GM12878 (cell line): ENCODE measurements around the gene TFCP2L1. TPM values are rescaled to one million over a fixed set of nuclear protein-coding genes. Genes with fewer than 3 reads are reported as not detected.

Experiments used
- ATAC-seq: fragments of 200-7000 bp; cut with Tn5 transposase; 3 replicates; pipeline ENCODE4 v1.9.1; 2020; ENCODE audit warnings: mild to moderate bottlenecking, moderate library complexity
- BruUV-seq: library from RNA; stranded (reverse); fragments of 400-500 nt; replicated peaks from 2 replicates; lab custom pipeline; 2021; lab: Mats Ljungman, UMichigan
- CTCF ChIA-PET: fragments of 300-600 bp; sonication (Branson Sonifier 250); formaldehyde crosslinking; extraction: SDS; loops from one replicate; lab custom pipeline; 2021; ENCODE audit warnings: inconsistent platforms; lab: Yijun Ruan, JAX
- POLR2A ChIA-PET: fragments of 350-600 bp; formaldehyde crosslinking; extraction: SDS; loops from one replicate; lab custom pipeline; 2021; ENCODE audit warnings: inconsistent platforms; lab: Charles Lee
- RAD21 ChIA-PET: fragments of 300-600 bp; sonication (Branson Sonifier 250); formaldehyde crosslinking; loops from one replicate; lab custom pipeline; 2023; ENCODE audit warnings: antibody characterized with exemption; ENCODE audit not compliant: unreplicated experiment; lab: Charles Lee
- SMC1A ChIA-PET: fragments of 300-600 bp; sonication (Branson Sonifier 250); formaldehyde crosslinking; loops from one replicate; lab custom pipeline; 2023; ENCODE audit not compliant: unreplicated experiment, uncharacterized antibody; lab: Charles Lee
- DNase-seq: peaks from one replicate; pipeline ENCODE4 v3.0.0-alpha.2; 2011; ENCODE audit warnings: low read depth, low spot score
- FAIRE-seq: peaks from 3 replicates; lab custom pipeline; 2011; peaks lifted over from hg19 to GRCh38; lab: Jason Lieb, UNC
- H2AFZ ChIP-seq: 2 replicates; pipeline ENCODE4 v1.6.0; 2011; ENCODE audit warnings: low read depth, low read length, control low read depth; ENCODE audit not compliant: control insufficient read depth
- H3K27ac ChIP-seq: 2 replicates; pipeline ENCODE4 v1.5.1; 2011; ENCODE audit warnings: control low read depth; ENCODE audit not compliant: control insufficient read depth, insufficient read depth
- H3K27me3 ChIP-seq, 2 experiments: replicated peaks in 1 of 2; 2 replicates each; pipeline versions ENCODE4 v1.6.0 to v1.6.1; 2011; ENCODE audit warnings: low read length in 1 of 2; ENCODE audit not compliant: control insufficient read depth in 2 of 2, insufficient read depth in 2 of 2
- H3K36me3 ChIP-seq, 2 experiments: 2 replicates each; pipeline ENCODE4 v1.5.1; 2011; ENCODE audit warnings: low read length in 1 of 2; ENCODE audit not compliant: control insufficient read depth in 2 of 2, insufficient read depth in 2 of 2
- H3K4me1 ChIP-seq: 2 replicates; pipeline ENCODE4 v1.6.1; 2011; ENCODE audit warnings: mild to moderate bottlenecking, low read length, moderate library complexity, mixed read lengths; ENCODE audit not compliant: control insufficient read depth, insufficient read depth
- H3K4me2 ChIP-seq: 2 replicates; pipeline ENCODE4 v1.6.0; 2011; ENCODE audit warnings: control low read depth; ENCODE audit not compliant: control insufficient read depth, insufficient read depth
- H3K4me3 ChIP-seq: fragments of 200-600 bp; sonication (generic); 2 replicates; pipeline ENCODE4 v1.5.1; 2016
- H3K79me2 ChIP-seq: 2 replicates; pipeline ENCODE4 v1.6.0; 2011; ENCODE audit warnings: low read length; ENCODE audit not compliant: control insufficient read depth, insufficient read depth
- H3K9ac ChIP-seq: 2 replicates; pipeline ENCODE4 v1.8.0; 2011; ENCODE audit warnings: low read length, control low read depth, mixed read lengths; ENCODE audit not compliant: control insufficient read depth, insufficient read depth
- H3K9me3 ChIP-seq: replicated peaks from 3 replicates; pipeline ENCODE4 v1.5.1; 2011; ENCODE audit warnings: mild to moderate bottlenecking, low read length; ENCODE audit not compliant: control insufficient read depth, insufficient read depth
- H4K20me1 ChIP-seq: 2 replicates; pipeline ENCODE4 v1.6.0; 2011; ENCODE audit not compliant: control insufficient read depth, insufficient read depth
- CBX5 ChIP-seq: sonication (generic); IDR thresholded peaks from 2 replicates; pipeline ENCODE4 v1.6.1; 2016; ENCODE audit warnings: low read depth, moderate library complexity, mild to moderate bottlenecking, inconsistent platforms
- CHD2 ChIP-seq: IDR thresholded peaks from 2 replicates; pipeline ENCODE4 v1.6.1; 2011; ENCODE audit warnings: low read depth, low read length, improper control_type of control experiment, borderline replicate concordance
- CHD4 ChIP-seq: fragments of 200-600 bp; sonication (generic); IDR thresholded peaks from 2 replicates; pipeline ENCODE4 v1.6.1; 2016; ENCODE audit warnings: mild to moderate bottlenecking
- CTCF ChIP-seq, 3 experiments: IDR thresholded peaks in 2 of 3; conservative IDR thresholded peaks in 1 of 3; 2 replicates each; pipeline ENCODE4 v1.5.1; 2011; ENCODE audit warnings: low read depth in 3 of 3, low read length in 3 of 3, mild to moderate bottlenecking in 3 of 3, control low read depth in 2 of 3, moderate library complexity in 2 of 3, inconsistent platforms in 1 of 3, mixed read lengths in 1 of 3; ENCODE audit not compliant: control insufficient read depth in 2 of 3, insufficient read depth in 1 of 3; ENCODE audit errors: extremely low read depth in 1 of 3
- IKZF1 ChIP-seq: fragments of 450-650 bp; conservative IDR thresholded peaks from 2 replicates; pipeline ENCODE4 v1.6.1; 2017; ENCODE audit warnings: antibody characterized with exemption, mild to moderate bottlenecking
- MXI1 ChIP-seq: fragments of 150-350 bp; IDR thresholded peaks from 2 replicates; pipeline ENCODE4 v1.6.1; 2011; ENCODE audit warnings: low read depth, mild to moderate bottlenecking, inconsistent platforms, low read length, improper control_type of control experiment
- NKRF ChIP-seq: fragments of 450-650 bp; conservative IDR thresholded peaks from 2 replicates; pipeline ENCODE4 v1.6.1; 2017; ENCODE audit warnings: mild to moderate bottlenecking, moderate library complexity
- PAX8 ChIP-seq: fragments of 450-650 bp; IDR thresholded peaks from 2 replicates; pipeline ENCODE4 v1.6.1; 2017; ENCODE audit warnings: mild to moderate bottlenecking, moderate library complexity
- PBX3 ChIP-seq: IDR thresholded peaks from 2 replicates; pipeline ENCODE4 v1.6.1; 2011; ENCODE audit warnings: mild to moderate bottlenecking, low read depth, low read length, moderate library complexity; ENCODE audit not compliant: insufficient replicate concordance
- SKIL ChIP-seq: fragments of 450-650 bp; IDR thresholded peaks from 2 replicates; pipeline ENCODE4 v1.6.1; 2017; ENCODE audit warnings: mild to moderate bottlenecking, low read depth, inconsistent platforms; ENCODE audit not compliant: poor library complexity, severe bottlenecking
- SMC3 ChIP-seq: IDR thresholded peaks from 2 replicates; pipeline ENCODE4 v1.6.1; 2011; ENCODE audit warnings: low read length, improper control_type of control experiment, borderline replicate concordance
- TCF12 ChIP-seq: IDR thresholded peaks from 2 replicates; pipeline ENCODE4 v1.6.1; 2011; ENCODE audit warnings: low read depth, mild to moderate bottlenecking, low read length
- TCF3 ChIP-seq: IDR thresholded peaks from 2 replicates; pipeline ENCODE4 v1.6.1; 2012; ENCODE audit warnings: low read depth, mild to moderate bottlenecking, low read length, borderline replicate concordance; ENCODE audit not compliant: insufficient read depth
- ZZZ3 ChIP-seq: IDR thresholded peaks from 2 replicates; pipeline ENCODE4 v1.6.1; 2011; ENCODE audit warnings: low read depth; ENCODE audit not compliant: control insufficient read depth, insufficient read length
- WGBS: methylation state at CpG from one replicate; pipeline ENCODE4 v1.1.6; 2016; ENCODE audit warnings: low lambda C conversion rate; ENCODE audit not compliant: insufficient replicate concordance, insufficient coverage; ENCODE audit errors: missing lambda C conversion rate; 5-methylcytosine and 5-hydroxymethylcytosine counted together
- in situ Hi-C: fragments of 300-500 bp; cut with MboI; formaldehyde crosslinking; loops from 9 replicates; pipeline ENCODE4 v1.14.3; 2018; ENCODE audit warnings: mixed read lengths
- intact Hi-C: fragments of 100-400 bp; cut with micrococcal nuclease; formaldehyde crosslinking; loops from one replicate; pipeline ENCODE4 v1.14.2; 2022; ENCODE audit not compliant: unreplicated experiment
- polyA plus RNA-seq, 11 experiments: library from polyadenylated mRNA; depleted of rRNA in 4 of 11; unstranded in 6 of 11; stranded (reverse) in 5 of 11; fragments of >200 nt; fragmentation: Nextera tagmentation in 4 of 11; fragmentation: Illumina TruSeq in 1 of 11; extraction: Ambion mirVana in 4 of 11; extraction: Trizol in 1 of 11; gene quantifications; 1 replicate in 1 of 11; 2 replicates in 10 of 11; pipeline versions ENCODE4 v1.2.1 to v1.2.3, GENCODE V29; 2011 to 2016; ENCODE audit warnings: inconsistent platforms in 2 of 11, missing spikeins in 2 of 11, low read depth in 1 of 11
- total RNA-seq, 4 experiments: library from RNA; depleted of rRNA in 3 of 4; stranded (reverse); fragments of >200 nt in 3 of 4; fragmentation: Illumina TruSeq in 1 of 4; extraction: Trizol in 1 of 4; gene quantifications; 2 replicates each; pipeline versions ENCODE4 v1.2.1 to v1.2.3, GENCODE V29; 2013 to 2021

TFCP2L1 gene
- total and polyA plus RNA-seq, 10 of the 15 experiments (the other 5 are each of a cell fraction or from before 2014, with no cell fraction given), result 0.02 to 0.21 (median 0.09) TPM; not detected in 1

- WGBS, result 31% methylated on average over 3 of the region's 3 CpGs
- RAD21 ChIA-PET, result no interaction called here
- no peak overlapping the region for H3K27ac ChIP-seq
- H3K4me3 ChIP-seq, result no peak overlapping the region
- no peaks in the 10 kb centered on the region for H3K79me2 ChIP-seq
- H2AFZ ChIP-seq, result no peak overlapping the region
- POLR2A ChIA-PET, result no interaction called here
- FAIRE-seq (no peak), DNase-seq (no peak), ATAC-seq (no peak)
- no peak for TF ChIP-seq MXI1
- no peak for TF ChIP-seq NKRF
- no peak for TF ChIP-seq CHD2
- TF ChIP-seq PBX3, result no peak
- no peak for TF ChIP-seq PAX8
- no peak for TF ChIP-seq SMC3
- no peak for TF ChIP-seq CBX5
- no peak for TF ChIP-seq SKIL
- TF ChIP-seq TCF12, result no peak
- TF ChIP-seq TCF3, result no peak
- TF ChIP-seq ZZZ3, result no peak
- TF ChIP-seq IKZF1, result no peak
- no peak for TF ChIP-seq CHD4
- no peak for TF ChIP-seq CTCF (IDR thresholded peaks at IDR 0.05 in 2 of 3, conservative IDR thresholded peaks at IDR 0.05 in 1 of 3; ENCODE audit: control insufficient read depth in 2 of 3, extremely low read depth in 1 of 3, insufficient read depth in 1 of 3, low read depth in 3 of 3, low read length in 3 of 3)
- SMC1A ChIA-PET, result no interaction called here
- H3K9ac ChIP-seq, result no peak overlapping the region
- no peaks in the 10 kb centered on the region for H3K9me3 ChIP-seq
- H3K4me2 ChIP-seq, result no peak overlapping the region
- H3K27me3 ChIP-seq, result no peaks in the 10 kb centered on the region; a peak in 2 of 4 replicates
- H4K20me1 ChIP-seq, result no peaks in the 10 kb centered on the region
- no peaks in the 10 kb centered on the region for H3K36me3 ChIP-seq
- in situ Hi-C loops (no loop called here), intact Hi-C loops (no loop called here)
- BruUV-seq, result no TSS peak
- CTCF ChIA-PET, result no interaction called here
- H3K4me1 ChIP-seq, result no peaks in the 10 kb centered on the region
Measured at GRCh38 chr2:121273116-121273515, 11.9 kb downstream of the TFCP2L1 start.
